OCI-LY1 (cell line): Measurements from ENCODE around the gene MBD3L2.

ENCODE experiments used
- H2AFZ ChIP-seq: fragments of 200-600 bp; sonication (generic), shearing (Covaris generic); 2 replicates; pipeline ENCODE4 v1.6.0; 2014; ENCODE audit warnings: antibody characterized with exemption, mild to moderate bottlenecking, low read length
- H3F3A ChIP-seq: fragments of 200-600 bp; sonication (generic), shearing (Covaris generic); 2 replicates; pipeline ENCODE4 v1.6.0; 2014; ENCODE audit warnings: mild to moderate bottlenecking, antibody characterized with exemption, low read length, moderate library complexity; ENCODE audit not compliant: insufficient read depth
- H3K27ac ChIP-seq: fragments of 200-600 bp; sonication (generic); 2 replicates; pipeline ENCODE4 v1.5.1; 2014; ENCODE audit warnings: low read length, mixed run types, mild to moderate bottlenecking, low read depth; ENCODE audit not compliant: poor library complexity, severe bottlenecking
- H3K27me3 ChIP-seq: fragments of 200-600 bp; sonication (generic); 2 replicates; pipeline ENCODE4 v1.6.0; 2014; ENCODE audit warnings: antibody characterized with exemption, mild to moderate bottlenecking, low read length, moderate library complexity; ENCODE audit not compliant: insufficient read depth
- H3K36me3 ChIP-seq: fragments of 200-600 bp; sonication (generic); 2 replicates; pipeline ENCODE4 v1.6.1; 2014; ENCODE audit warnings: mild to moderate bottlenecking, antibody characterized with exemption, low read length, moderate library complexity, mixed read lengths; ENCODE audit not compliant: insufficient read depth
- H3K4me1 ChIP-seq: fragments of 200-600 bp; sonication (generic); 2 replicates; pipeline ENCODE4 v1.5.1; 2014; ENCODE audit warnings: mild to moderate bottlenecking, low read length, moderate library complexity; ENCODE audit not compliant: insufficient read depth, severe bottlenecking
- H3K4me2 ChIP-seq: fragments of 200-600 bp; sonication (generic), shearing (Covaris generic); 2 replicates; pipeline ENCODE4 v1.6.1; 2014; ENCODE audit warnings: low read length
- H3K4me3 ChIP-seq: fragments of 200-600 bp; sonication (generic); 2 replicates; pipeline ENCODE4 v1.5.1; 2014; ENCODE audit warnings: low read length, low read depth, mild to moderate bottlenecking, mixed read lengths; ENCODE audit not compliant: poor library complexity, severe bottlenecking
- H3K79me2 ChIP-seq: fragments of 200-600 bp; shearing (Covaris generic); 2 replicates; pipeline ENCODE4 v1.6.1; 2016; ENCODE audit warnings: mixed run types, low read length, mixed read lengths; ENCODE audit not compliant: insufficient read depth
- H3K9ac ChIP-seq: fragments of 200-600 bp; sonication (generic), shearing (Covaris generic); 2 replicates; pipeline ENCODE4 v1.6.1; 2014; ENCODE audit warnings: mild to moderate bottlenecking, low read length, mixed read lengths
- H3K9me2 ChIP-seq: fragments of 200-600 bp; sonication (generic), shearing (Covaris generic); 2 replicates; pipeline ENCODE4 v1.6.1; 2014; ENCODE audit warnings: low read depth, mild to moderate bottlenecking, low read length, mixed read lengths
- H3K9me3 ChIP-seq: fragments of 200-600 bp; shearing (Covaris generic); 2 replicates; pipeline ENCODE4 v1.6.1; 2014; ENCODE audit warnings: low read length, mixed read lengths
- H4K20me1 ChIP-seq: fragments of 200-600 bp; sonication (generic), shearing (Covaris generic); 2 replicates; pipeline ENCODE4 v1.6.0; 2016; ENCODE audit warnings: mild to moderate bottlenecking, low read length; ENCODE audit not compliant: insufficient read depth
- EZH2 ChIP-seq: fragments of 200-600 bp; sonication (generic), shearing (Covaris generic); IDR thresholded peaks from 2 replicates; pipeline ENCODE4 v1.8.0; 2017; ENCODE audit warnings: borderline replicate concordance, mixed run types, mild to moderate bottlenecking, antibody characterized with exemption, low read length, moderate library complexity, mixed read lengths
- TF ChIP-seq, protein P1 (sequence below): fragments of 200-600 bp; sonication (generic), shearing (Covaris generic); IDR thresholded peaks from 2 replicates; pipeline ENCODE4 v1.5.1; 2017; ENCODE audit warnings: mild to moderate bottlenecking, antibody characterized with exemption, low read length, moderate library complexity, mixed read lengths

Gene MBD3L2

DNA sequence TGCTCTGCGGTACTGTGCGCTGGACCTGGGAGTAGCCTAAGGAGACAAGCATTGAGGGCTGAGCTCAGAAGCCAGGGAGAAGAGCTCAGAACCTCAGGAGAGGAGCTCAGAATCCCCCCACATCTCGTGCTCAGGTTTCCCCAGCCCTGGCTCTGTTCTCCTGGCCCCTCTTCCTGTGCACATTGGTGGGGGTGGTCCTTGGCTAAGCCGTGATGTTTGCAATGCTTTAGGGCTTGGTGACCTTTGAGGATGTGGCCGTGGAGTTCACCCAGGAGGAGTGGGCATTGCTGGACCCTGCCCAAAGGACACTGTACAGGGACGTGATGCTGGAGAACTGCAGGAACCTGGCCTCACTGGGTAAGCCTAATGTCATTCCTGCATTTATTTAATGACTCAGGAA is 27.0 kb downstream of the MBD3L2 start:
- H3K9me2 ChIP-seq, result no peaks in the 10 kb centered on the region
- H3K4me3 ChIP-seq, result no peak overlapping the region
- H3K27ac ChIP-seq, result no peak overlapping the region
- peaks cover 96% of the 10 kb centered on the region for H3K36me3 ChIP-seq
- no peaks in the 10 kb centered on the region for H4K20me1 ChIP-seq
- H3K9ac ChIP-seq, result no peak overlapping the region
- H3K79me2 ChIP-seq, result no peaks in the 10 kb centered on the region
- H2AFZ ChIP-seq, result no peak overlapping the region
- TF ChIP-seq, protein P1, sequence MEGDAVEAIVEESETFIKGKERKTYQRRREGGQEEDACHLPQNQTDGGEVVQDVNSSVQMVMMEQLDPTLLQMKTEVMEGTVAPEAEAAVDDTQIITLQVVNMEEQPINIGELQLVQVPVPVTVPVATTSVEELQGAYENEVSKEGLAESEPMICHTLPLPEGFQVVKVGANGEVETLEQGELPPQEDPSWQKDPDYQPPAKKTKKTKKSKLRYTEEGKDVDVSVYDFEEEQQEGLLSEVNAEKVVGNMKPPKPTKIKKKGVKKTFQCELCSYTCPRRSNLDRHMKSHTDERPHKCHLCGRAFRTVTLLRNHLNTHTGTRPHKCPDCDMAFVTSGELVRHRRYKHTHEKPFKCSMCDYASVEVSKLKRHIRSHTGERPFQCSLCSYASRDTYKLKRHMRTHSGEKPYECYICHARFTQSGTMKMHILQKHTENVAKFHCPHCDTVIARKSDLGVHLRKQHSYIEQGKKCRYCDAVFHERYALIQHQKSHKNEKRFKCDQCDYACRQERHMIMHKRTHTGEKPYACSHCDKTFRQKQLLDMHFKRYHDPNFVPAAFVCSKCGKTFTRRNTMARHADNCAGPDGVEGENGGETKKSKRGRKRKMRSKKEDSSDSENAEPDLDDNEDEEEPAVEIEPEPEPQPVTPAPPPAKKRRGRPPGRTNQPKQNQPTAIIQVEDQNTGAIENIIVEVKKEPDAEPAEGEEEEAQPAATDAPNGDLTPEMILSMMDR, result no peak
- no peak for TF ChIP-seq EZH2
- no peaks in the 10 kb centered on the region for H3K27me3 ChIP-seq
- no peaks in the 10 kb centered on the region for H3K4me1 ChIP-seq
- peaks cover 31% of the 10 kb centered on the region for H3K9me3 ChIP-seq
- no peaks in the 10 kb centered on the region for H3F3A ChIP-seq
- no peak overlapping the region for H3K4me2 ChIP-seq

DNA sequence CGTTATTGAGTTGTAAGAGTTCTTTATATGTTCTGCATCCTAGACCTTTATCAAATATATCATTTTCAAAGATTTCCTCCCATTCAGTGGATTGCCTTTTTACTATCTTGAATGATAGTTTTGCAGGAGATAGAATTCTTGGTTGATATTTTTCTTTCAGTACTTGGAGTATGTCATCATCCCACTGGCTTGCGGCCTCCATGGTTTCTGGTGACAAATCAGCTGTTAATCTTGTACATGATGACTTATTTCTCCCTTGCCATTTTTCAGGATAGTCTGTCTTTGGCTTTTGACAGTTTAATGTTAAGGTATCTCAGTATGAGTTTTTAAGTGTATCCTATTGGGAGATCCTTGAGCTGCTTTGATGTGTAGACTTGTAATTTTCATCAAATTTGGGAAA is 28.9 kb downstream of the MBD3L2 start:
- H3K9me3 ChIP-seq, result peaks cover 48% of the 10 kb centered on the region

DNA sequence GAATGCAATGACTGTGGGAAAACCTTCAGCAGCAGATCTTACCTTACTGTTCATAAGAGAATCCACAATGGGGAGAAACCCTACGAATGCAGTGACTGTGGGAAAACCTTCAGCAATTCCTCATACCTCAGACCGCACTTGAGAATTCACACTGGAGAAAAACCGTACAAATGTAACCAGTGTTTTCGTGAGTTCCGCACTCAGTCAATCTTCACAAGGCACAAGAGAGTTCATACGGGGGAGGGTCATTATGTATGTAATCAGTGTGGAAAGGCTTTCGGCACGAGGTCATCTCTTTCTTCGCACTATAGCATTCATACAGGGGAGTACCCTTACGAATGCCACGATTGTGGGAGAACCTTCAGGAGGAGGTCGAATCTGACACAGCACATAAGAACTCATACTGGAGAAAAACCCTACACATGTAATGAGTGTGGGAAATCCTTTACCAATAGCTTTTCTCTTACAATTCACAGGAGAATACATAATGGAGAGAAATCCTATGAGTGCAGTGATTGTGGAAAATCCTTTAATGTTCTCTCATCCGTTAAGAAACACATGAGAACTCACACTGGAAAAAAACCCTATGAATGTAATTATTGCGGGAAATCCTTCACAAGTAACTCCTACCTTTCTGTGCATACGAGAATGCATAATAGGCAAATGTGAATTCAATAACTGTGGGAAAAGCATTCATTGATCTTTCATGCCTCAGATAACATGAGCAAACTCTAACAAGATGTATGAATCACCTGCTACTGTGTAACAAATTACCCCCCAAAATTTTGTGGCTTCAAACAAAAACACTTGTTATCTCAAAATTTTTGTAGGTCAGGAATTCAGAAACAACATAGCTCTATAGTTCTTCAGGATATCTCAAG is 34.2 kb downstream of the MBD3L2 start:
- no peak for TF ChIP-seq EZH2
- TF ChIP-seq, protein P1, result no peak
- Histone ChIP-seq H3K27ac (no peak overlapping the region), H3F3A (peaks cover 13% of the 10 kb centered on the region), H3K9ac (no peak overlapping the region), H2AFZ (no peak overlapping the region), H3K36me3 (peaks cover 77% of the 10 kb centered on the region), H3K27me3 (no peaks in the 10 kb centered on the region), H3K79me2 (no peaks in the 10 kb centered on the region), H3K9me2 (no peaks in the 10 kb centered on the region), H3K4me1 (no peaks in the 10 kb centered on the region), H3K4me3 (no peak overlapping the region), H4K20me1 (no peaks in the 10 kb centered on the region), H3K9me3 (peaks cover 55% of the 10 kb centered on the region), H3K4me2 (no peak overlapping the region)

More for the DNA sequence above, 28.9 kb downstream of the MBD3L2 start:
- Histone ChIP-seq H4K20me1 (no peaks in the 10 kb centered on the region), H3K4me2 (no peak overlapping the region), H3K9ac (no peak overlapping the region), H3K4me3 (no peak overlapping the region), H3K27me3 (no peaks in the 10 kb centered on the region), H3K27ac (no peak overlapping the region), H3K4me1 (no peaks in the 10 kb centered on the region), H3K79me2 (no peaks in the 10 kb centered on the region), H3F3A (peaks cover 9% of the 10 kb centered on the region), H2AFZ (no peak overlapping the region), H3K36me3 (peaks cover 100% of the 10 kb centered on the region), H3K9me2 (no peaks in the 10 kb centered on the region)
- no peak for TF ChIP-seq EZH2
- TF ChIP-seq, protein P1, result no peak
